ENCODE measurements around the gene FBLN1.

DNA sequence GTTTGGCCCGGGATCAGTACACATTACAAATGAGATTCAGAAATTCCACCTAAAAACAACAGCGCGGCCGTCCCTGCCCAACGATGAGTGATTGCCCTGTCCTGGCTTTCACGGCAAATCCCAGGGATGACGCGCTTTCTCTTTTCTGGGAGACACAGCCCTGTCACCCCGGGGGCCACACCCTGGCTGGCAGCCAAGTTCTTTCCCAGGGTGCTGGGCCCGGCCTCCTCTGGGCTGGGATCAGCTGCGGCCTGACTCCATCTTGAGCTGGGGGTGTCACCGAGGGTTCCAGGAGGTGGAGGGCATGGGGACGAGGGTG, 82.7 kb downstream of the FBLN1 start:
- TF ChIP-seq, protein P1, sequence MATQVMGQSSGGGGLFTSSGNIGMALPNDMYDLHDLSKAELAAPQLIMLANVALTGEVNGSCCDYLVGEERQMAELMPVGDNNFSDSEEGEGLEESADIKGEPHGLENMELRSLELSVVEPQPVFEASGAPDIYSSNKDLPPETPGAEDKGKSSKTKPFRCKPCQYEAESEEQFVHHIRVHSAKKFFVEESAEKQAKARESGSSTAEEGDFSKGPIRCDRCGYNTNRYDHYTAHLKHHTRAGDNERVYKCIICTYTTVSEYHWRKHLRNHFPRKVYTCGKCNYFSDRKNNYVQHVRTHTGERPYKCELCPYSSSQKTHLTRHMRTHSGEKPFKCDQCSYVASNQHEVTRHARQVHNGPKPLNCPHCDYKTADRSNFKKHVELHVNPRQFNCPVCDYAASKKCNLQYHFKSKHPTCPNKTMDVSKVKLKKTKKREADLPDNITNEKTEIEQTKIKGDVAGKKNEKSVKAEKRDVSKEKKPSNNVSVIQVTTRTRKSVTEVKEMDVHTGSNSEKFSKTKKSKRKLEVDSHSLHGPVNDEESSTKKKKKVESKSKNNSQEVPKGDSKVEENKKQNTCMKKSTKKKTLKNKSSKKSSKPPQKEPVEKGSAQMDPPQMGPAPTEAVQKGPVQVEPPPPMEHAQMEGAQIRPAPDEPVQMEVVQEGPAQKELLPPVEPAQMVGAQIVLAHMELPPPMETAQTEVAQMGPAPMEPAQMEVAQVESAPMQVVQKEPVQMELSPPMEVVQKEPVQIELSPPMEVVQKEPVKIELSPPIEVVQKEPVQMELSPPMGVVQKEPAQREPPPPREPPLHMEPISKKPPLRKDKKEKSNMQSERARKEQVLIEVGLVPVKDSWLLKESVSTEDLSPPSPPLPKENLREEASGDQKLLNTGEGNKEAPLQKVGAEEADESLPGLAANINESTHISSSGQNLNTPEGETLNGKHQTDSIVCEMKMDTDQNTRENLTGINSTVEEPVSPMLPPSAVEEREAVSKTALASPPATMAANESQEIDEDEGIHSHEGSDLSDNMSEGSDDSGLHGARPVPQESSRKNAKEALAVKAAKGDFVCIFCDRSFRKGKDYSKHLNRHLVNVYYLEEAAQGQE (IDR thresholded peaks at IDR 0.05; ENCODE audit: low read depth, low read length), result no peak
- TF ChIP-seq TAF1 (IDR thresholded peaks at IDR 0.05; ENCODE audit: borderline replicate concordance, low read depth, low read length), result no peak
